ENCODE data around the gene SLC10A7.

SLC10A7 gene

DNA sequence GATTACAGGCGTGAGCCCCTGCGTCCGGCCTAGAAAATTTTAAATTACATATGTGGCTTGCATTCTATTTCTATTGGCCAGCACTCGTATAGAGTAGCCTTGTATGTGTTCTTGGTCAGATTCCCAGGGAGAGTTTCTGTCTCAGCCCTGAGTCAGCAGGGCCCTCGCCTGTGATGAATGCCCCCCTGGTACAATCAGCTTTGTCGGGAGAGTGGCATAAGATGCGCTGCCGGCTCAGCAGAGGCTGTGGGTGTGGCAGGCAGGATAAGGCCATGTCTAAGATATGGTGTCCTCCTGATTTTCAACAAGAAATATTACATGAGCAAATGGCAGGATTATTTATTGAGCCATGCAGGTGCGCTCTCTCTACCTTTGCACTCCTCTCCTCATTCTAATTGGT, 309.0 kb downstream of the SLC10A7 start:
- no peaks in the 10 kb centered on the region for H3K27me3 ChIP-seq
- H3K27ac ChIP-seq, result no peak overlapping the region
- no peaks in the 10 kb centered on the region for H3K4me1 ChIP-seq

DNA sequence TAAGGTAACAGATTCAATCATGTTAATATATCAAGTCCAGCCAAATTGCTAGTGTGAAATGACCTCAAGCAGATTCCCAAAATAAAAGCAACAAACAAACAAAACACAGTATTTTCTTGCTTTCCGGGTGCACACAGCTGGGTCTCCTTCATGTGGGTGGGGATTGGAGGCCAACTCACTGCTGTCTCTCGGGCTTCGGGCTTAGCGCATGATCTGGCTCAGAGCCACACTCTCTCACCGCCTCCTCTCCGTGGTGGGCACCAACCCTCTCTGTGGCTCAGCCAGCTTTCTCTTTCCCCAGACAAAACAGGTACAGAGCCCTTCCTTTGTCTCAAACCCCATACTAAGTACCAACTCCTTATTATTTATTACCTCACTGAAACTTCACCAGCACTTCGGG, 310.3 kb downstream of the SLC10A7 start:
- no peaks in the 10 kb centered on the region for H3K27me3 ChIP-seq
- H3K9me3 ChIP-seq, result no peaks in the 10 kb centered on the region
- H3K4me1 ChIP-seq, result no peaks in the 10 kb centered on the region
- H3K27ac ChIP-seq, result no peak overlapping the region
- no peaks in the 10 kb centered on the region for H3K36me3 ChIP-seq
- no peak overlapping the region for H3K9ac ChIP-seq
- TF ChIP-seq Cebpa-rat (IDR thresholded peaks at IDR 0.05), result no peak
- no peak overlapping the region for H3K4me3 ChIP-seq
- H3K4me2 ChIP-seq, result no peak overlapping the region
- no peaks in the 10 kb centered on the region for H4K20me1 ChIP-seq

More for the DNA sequence above, 309.0 kb downstream of the SLC10A7 start:
- H3K9me3 ChIP-seq, result no peaks in the 10 kb centered on the region
- H3K4me3 ChIP-seq, result no peak overlapping the region
- H3K36me3 ChIP-seq, result no peaks in the 10 kb centered on the region
- TF ChIP-seq Cebpa-rat (IDR thresholded peaks at IDR 0.05), result no peak
- H3K9ac ChIP-seq, result no peak overlapping the region
- H4K20me1 ChIP-seq, result no peaks in the 10 kb centered on the region
- no peak overlapping the region for H3K4me2 ChIP-seq

DNA sequence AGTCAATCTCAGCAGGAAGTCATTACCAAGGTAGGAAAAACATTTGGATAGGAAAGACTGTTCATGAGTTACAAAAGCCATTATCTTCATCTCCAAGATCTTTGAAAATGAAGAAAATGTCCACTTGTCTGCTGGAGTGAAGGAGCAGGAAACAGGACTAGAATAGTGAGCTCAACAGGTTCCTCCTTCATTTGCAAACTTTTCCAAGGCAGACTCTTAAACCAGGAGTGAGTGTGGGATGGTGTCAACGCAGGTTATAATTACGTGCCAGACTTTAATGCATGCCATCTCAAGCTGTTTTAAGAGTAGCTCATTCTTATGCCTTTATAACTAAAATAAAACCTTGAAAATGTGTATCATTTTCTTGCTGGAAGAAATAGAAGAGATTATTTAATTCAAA, 310.9 kb downstream of the SLC10A7 start:
- no peak overlapping the region for H3K4me2 ChIP-seq
- no peaks in the 10 kb centered on the region for H3K27me3 ChIP-seq
- no peaks in the 10 kb centered on the region for H3K4me1 ChIP-seq
- no peaks in the 10 kb centered on the region for H3K9me3 ChIP-seq
- no peak for TF ChIP-seq Cebpa-rat (IDR thresholded peaks at IDR 0.05)
- no peaks in the 10 kb centered on the region for H4K20me1 ChIP-seq
- no peaks in the 10 kb centered on the region for H3K36me3 ChIP-seq
- H3K27ac ChIP-seq, result no peak overlapping the region
- no peak overlapping the region for H3K9ac ChIP-seq
- no peak overlapping the region for H3K4me3 ChIP-seq

DNA sequence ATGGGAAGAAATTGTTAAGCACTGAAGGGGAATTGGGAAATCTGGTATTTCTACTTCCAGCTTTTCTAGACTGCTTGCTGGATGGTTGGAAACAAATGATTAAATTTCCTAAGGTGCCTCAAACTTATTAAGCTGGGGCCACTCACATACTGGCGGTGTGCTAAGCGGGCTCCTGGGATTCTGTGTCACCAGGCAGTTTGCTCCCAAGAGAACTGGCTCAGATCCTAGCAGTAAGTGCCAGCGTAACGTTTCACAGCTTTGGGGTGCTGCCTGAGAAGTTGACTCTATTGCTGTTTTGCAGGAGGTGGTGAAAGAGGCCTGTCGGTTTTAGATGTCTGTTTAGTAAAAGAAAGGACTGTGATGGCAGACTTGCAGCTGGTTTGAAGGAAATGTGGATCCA, 314.3 kb downstream of the SLC10A7 start:
- no peaks in the 10 kb centered on the region for H3K9me3 ChIP-seq

More for the DNA sequence above, 314.3 kb downstream of the SLC10A7 start:
- H3K4me3 ChIP-seq, result no peak overlapping the region
- H3K4me1 ChIP-seq, result 0 out of 2 replicates have a peak, but pooled peaks cover 5% of the 10 kb centered on the region
- TF ChIP-seq Cebpa-rat (IDR thresholded peaks at IDR 0.05), result no peak
- H3K4me2 ChIP-seq, result no peak overlapping the region
- no peak overlapping the region for H3K27ac ChIP-seq
- no peak overlapping the region for H3K9ac ChIP-seq
- no peaks in the 10 kb centered on the region for H3K27me3 ChIP-seq
- no peaks in the 10 kb centered on the region for H4K20me1 ChIP-seq
- H3K36me3 ChIP-seq, result no peaks in the 10 kb centered on the region
